Ascending aorta (tissue), 2 donors: Measurements from ENCODE around the gene WDR49. TPM values are rescaled to one million over a fixed set of nuclear protein-coding genes. Genes with fewer than 3 reads are reported as not detected.

Experiments used
- DNase-seq, 2 donors: peaks; one replicate each; pipeline ENCODE4 v3.0.0-alpha.2; 2019; ENCODE audit warnings: low spot score in 2 of 2
- H3K27ac ChIP-seq, 2 donors: fragments of 200-600 bp; sonication (generic); one replicate each; pipeline ENCODE4 v1.5.1; 2016 to 2017; ENCODE audit warnings: mild to moderate bottlenecking in 1 of 2
- H3K27me3 ChIP-seq: fragments of 200-600 bp; sonication (generic); one replicate; pipeline ENCODE4 v1.5.1; 2017
- H3K36me3 ChIP-seq, 2 donors: fragments of 200-600 bp; sonication (generic); one replicate each; pipeline ENCODE4 v1.5.1; 2016
- H3K4me1 ChIP-seq, 2 donors: fragments of 200-600 bp; sonication (generic); one replicate each; pipeline ENCODE4 v1.5.1; 2016 to 2017; ENCODE audit warnings: mild to moderate bottlenecking in 1 of 2
- H3K4me3 ChIP-seq, 2 donors: fragments of 200-600 bp; sonication (generic); one replicate each; pipeline ENCODE4 v1.5.1; 2016 to 2017; ENCODE audit warnings: mild to moderate bottlenecking in 1 of 2
- H3K9me3 ChIP-seq, 2 donors: fragments of 200-600 bp; sonication (generic); one replicate each; pipeline ENCODE4 v1.5.1; 2016
- CTCF ChIP-seq, 3 experiments: fragments of 200-600 bp in 2 of 3; fragments of 450-650 bp in 1 of 3; sonication (generic) in 2 of 3; IDR thresholded peaks; one replicate each; pipeline ENCODE4 v1.5.1; 2016 to 2019; ENCODE audit warnings: antibody characterized with exemption in 3 of 3, mild to moderate bottlenecking in 1 of 3, moderate library complexity in 1 of 3
- intact Hi-C: fragments of 100-400 bp; cut with DNase I; formaldehyde crosslinking; loops from one replicate; pipeline ENCODE4 v1.15.1; 2023
- total RNA-seq: library from RNA; depleted of rRNA; stranded (reverse); fragments of >200 nt; gene quantifications from one replicate; pipeline ENCODE4 v1.1.0, GENCODE V29; 2016

WDR49 gene
- total RNA-seq, 1 donor from 2014 or later, result not detected

- Histone ChIP-seq H3K27ac (no peak overlapping the region), H3K36me3 (peaks cover 2 to 19% of the 10 kb centered on the region in 2 donors), H3K9me3 (peaks cover 0 to under 1% of the 10 kb centered on the region in 2 donors), H3K27me3 (no peaks in the 10 kb centered on the region), H3K4me3 (no peak overlapping the region), H3K4me1 (no peaks in the 10 kb centered on the region)
- DNase-seq, result no peak
- intact Hi-C loops, result no loop called here
- TF ChIP-seq CTCF (IDR thresholded peaks at IDR 0.05), result no peak
Observed at GRCh38 chr3:167669699-167670098, 16.0 kb upstream of the WDR49 start.

GRCh38 chr3:167668651-167669050 is 14.9 kb upstream of the WDR49 start:
- Histone ChIP-seq H3K27me3 (no peaks in the 10 kb centered on the region), H3K4me1 (no peaks in the 10 kb centered on the region), H3K4me3 (no peak overlapping the region), H3K9me3 (no peaks in the 10 kb centered on the region), H3K36me3 (peaks cover 2 to 10% of the 10 kb centered on the region in 2 donors), H3K27ac (no peak overlapping the region)
- intact Hi-C loops, result no loop called here
- no peak for DNase-seq
- TF ChIP-seq CTCF (IDR thresholded peaks at IDR 0.05), result no peak

GRCh38 chr3:167666563-167666962 is 12.8 kb upstream of the WDR49 start:
- no peak for DNase-seq
- Histone ChIP-seq H3K27ac (no peak overlapping the region), H3K4me3 (no peak overlapping the region), H3K36me3 (no peaks in the 10 kb centered on the region), H3K27me3 (no peaks in the 10 kb centered on the region), H3K4me1 (no peaks in the 10 kb centered on the region), H3K9me3 (no peaks in the 10 kb centered on the region)
- intact Hi-C loops, result no loop called here
- no peak for TF ChIP-seq CTCF (IDR thresholded peaks at IDR 0.05)

- no peaks in the 10 kb centered on the region for H3K36me3 ChIP-seq
- no peak for TF ChIP-seq CTCF (IDR thresholded peaks at IDR 0.05)
- no peak overlapping the region for H3K27ac ChIP-seq
- intact Hi-C loops, result no loop called here
- no peak for DNase-seq
- no peaks in the 10 kb centered on the region for H3K4me1 ChIP-seq
- no peaks in the 10 kb centered on the region for H3K27me3 ChIP-seq
- no peak overlapping the region for H3K4me3 ChIP-seq
- no peaks in the 10 kb centered on the region for H3K9me3 ChIP-seq
Observed at GRCh38 chr3:167662919-167663400, 9.2 kb upstream of the WDR49 start.

GRCh38 chr3:167657684-167658225 is 4.0 kb upstream of the WDR49 start:
- no peaks in the 10 kb centered on the region for H3K9me3 ChIP-seq
- H3K4me3 ChIP-seq, result no peak overlapping the region
- H3K36me3 ChIP-seq, result no peaks in the 10 kb centered on the region
- no peak for TF ChIP-seq CTCF (IDR thresholded peaks at IDR 0.05)
- no peaks in the 10 kb centered on the region for H3K4me1 ChIP-seq
- no peak for DNase-seq
- intact Hi-C loops, result no loop called here
- no peaks in the 10 kb centered on the region for H3K27me3 ChIP-seq
- H3K27ac ChIP-seq, result no peak overlapping the region

- Histone ChIP-seq H3K27ac (no peak overlapping the region), H3K36me3 (no peaks in the 10 kb centered on the region), H3K4me3 (no peak overlapping the region), H3K27me3 (no peaks in the 10 kb centered on the region), H3K4me1 (no peaks in the 10 kb centered on the region), H3K9me3 (no peaks in the 10 kb centered on the region)
- TF ChIP-seq CTCF (IDR thresholded peaks at IDR 0.05), result no peak
- intact Hi-C loops, result no loop called here
- no peak for DNase-seq
Observed at GRCh38 chr3:167656821-167657220, 3.1 kb upstream of the WDR49 start.
